GM10266 (cell line): ENCODE results near the gene SBSN.

Experiments
- DNase-seq: peaks from one replicate; pipeline ENCODE4 v3.0.0; 2012; ENCODE audit errors: extremely low spot score
- TF ChIP-seq, protein P1 (sequence below): IDR thresholded peaks from 2 replicates; pipeline ENCODE4 v1.5.1; 2012; ENCODE audit warnings: mild to moderate bottlenecking, low read depth; ENCODE audit not compliant: control insufficient read depth, insufficient read depth; ENCODE audit errors: missing control alignments

The SBSN gene

DNA sequence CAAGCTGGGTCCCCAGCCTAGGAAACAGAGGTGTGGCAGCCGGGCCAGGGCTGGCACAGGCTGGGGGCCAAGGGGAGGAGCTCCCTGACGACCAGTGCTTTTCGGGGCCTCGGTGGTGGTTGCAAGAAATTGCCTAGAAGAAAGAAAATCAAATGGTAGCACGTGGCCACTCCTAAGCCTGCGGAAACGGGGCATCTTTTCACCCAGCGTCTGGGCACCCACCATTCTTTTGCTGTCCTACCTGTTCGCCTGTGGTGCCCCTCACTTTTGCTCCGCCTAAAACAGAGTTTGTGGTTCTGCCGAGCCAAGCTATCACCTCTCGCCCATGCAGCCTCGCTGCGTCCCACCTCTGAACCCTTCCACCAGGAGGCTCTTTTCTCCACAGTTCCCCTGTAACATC lies 30.7 kb downstream of the SBSN start:
- TF ChIP-seq, protein P1, sequence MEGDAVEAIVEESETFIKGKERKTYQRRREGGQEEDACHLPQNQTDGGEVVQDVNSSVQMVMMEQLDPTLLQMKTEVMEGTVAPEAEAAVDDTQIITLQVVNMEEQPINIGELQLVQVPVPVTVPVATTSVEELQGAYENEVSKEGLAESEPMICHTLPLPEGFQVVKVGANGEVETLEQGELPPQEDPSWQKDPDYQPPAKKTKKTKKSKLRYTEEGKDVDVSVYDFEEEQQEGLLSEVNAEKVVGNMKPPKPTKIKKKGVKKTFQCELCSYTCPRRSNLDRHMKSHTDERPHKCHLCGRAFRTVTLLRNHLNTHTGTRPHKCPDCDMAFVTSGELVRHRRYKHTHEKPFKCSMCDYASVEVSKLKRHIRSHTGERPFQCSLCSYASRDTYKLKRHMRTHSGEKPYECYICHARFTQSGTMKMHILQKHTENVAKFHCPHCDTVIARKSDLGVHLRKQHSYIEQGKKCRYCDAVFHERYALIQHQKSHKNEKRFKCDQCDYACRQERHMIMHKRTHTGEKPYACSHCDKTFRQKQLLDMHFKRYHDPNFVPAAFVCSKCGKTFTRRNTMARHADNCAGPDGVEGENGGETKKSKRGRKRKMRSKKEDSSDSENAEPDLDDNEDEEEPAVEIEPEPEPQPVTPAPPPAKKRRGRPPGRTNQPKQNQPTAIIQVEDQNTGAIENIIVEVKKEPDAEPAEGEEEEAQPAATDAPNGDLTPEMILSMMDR, result no peak
- no peak for DNase-seq

DNA sequence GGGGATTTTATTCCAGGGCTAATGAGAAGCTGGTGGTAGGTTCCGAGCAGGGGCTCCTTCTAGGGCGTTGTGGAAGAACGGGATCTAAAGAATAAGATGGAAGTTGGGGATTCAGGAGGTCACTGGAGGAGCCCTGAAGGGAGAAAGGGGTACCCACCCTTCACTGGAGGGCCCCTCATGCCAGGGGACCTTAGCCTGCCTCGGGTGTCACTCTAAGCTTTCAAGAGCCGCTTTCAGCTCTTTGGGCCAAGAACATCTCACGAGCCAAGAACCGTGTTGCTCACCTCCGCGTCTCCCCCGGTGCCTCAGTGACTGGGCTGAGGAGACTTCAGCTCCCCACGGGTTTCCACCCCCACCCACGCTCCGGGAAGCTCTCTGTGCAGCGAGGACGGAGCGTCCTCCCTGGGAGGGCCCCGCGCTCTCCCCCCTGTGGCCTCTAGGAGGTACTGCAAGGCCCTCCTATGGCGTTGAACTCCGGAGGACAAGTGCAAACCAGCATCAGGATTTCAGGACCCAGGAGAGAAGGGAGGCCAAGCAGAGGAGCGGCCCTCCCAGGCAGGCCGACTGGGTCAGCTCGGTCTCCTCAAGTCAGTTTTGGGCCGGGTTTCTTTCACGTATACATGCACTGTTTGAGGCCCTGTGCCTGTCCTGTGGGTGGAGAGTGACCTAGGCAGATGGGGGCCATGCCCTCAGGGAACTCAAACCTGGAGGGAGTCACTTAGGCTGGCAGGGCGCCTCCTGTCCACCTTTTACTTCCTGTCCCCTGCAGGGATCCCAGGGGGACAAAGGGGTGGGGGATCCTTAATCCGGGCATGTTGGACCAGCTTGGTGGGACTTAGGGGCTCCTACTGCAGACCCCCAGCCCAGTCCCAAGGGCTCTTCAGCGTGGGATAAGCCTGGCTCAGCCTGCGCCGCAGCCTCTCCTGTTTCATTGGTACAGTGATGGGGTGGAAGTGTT lies 32.7 kb downstream of the SBSN start:
- DNase-seq, result peak; percentile 82
- TF ChIP-seq, protein P1, result peak; percentile 93

DNA sequence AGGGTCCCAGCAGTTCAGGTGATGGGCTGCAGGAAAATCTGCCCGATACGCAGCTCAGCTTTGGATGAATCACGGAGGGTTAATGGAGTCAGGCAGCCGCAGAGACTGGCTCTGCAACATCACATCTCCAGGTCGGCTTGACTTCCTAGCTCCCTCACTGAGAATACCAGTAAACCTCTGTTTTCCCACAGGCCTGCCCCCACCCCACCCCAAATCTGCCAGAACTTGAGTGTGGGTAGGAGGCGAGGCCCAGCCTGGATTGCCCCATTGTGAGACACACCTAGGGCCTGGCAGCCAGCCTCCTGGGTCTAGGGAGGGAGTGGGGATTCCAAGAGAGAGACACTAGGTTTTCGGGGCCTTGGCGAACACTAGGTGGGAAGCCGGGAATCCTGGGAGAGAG lies 34.1 kb downstream of the SBSN start:
- no peak for DNase-seq
- TF ChIP-seq, protein P1, result no peak

DNA sequence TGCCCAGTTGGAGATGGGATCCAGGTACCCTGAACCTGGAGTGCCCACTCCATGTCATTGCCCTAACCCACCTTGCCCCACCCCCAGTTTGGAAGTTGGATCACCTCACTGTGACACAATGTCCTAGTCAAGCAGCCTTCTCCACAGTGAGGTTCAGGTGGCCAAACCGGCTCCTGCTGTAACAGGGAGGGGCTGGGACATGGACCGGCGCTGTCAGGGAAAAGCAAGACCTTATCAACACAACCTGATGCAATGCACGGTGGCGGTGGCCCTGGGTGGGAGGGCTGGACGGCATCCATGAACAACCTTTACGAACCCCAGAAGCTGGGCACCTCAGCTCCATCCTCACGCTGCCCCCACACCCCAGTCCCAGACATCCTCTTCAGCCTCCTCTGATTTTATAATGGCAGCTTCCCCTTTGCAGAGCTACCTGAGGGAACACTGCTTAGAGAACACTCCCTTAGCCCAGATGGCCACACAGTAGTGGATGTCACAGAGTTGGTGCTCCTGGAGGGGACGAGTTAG lies 36.2 kb downstream of the SBSN start:
- TF ChIP-seq, protein P1, result no peak
- DNase-seq, result no peak

DNA sequence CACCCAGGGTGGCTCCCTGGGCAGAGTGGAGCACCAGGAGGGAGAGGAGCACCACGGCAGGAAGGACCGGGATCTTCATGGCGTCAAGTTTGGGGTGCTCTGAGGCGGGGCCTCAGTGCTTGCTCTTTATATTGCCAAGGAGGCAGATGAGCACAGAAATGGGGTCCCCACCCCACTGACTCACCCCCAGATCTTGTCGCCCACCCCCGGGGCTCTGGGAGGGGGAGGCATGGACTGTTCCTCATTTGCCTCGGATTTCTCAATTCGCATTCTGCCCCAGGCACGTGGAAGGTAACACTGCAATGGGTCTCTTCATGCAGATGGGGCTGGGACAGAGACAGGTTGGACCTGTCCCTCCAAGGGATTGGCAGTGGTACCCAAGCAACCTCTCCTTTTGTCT lies 37.7 kb downstream of the SBSN start, which contains the start of gene KRTDAP:
Gene KRTDAP, minus strand, starts transcription at position 101 of the 400 bp plus-strand sequence. Its CDS starts 22 bp downstream, at position 79.
- no peak for DNase-seq
- TF ChIP-seq, protein P1, result no peak

DNA sequence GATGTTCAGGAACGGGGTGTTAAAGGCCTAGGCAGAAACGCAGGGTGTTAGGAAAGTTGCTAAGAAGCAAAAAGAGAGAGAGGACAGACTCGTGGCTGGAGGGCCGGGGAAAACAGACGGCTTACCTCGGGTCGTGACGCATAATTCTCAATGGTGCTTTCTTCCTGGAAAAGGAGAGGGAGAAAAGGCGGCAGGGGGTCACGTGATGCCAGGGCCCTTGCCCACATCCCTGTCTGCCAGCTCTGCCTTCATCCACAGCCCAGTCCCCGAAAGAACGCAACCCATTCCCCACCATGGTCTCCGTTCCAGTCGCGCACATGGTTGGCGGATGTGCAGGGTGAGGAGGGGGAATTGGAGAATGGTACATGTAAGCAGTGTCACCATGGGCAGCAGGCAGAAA lies 39.4 kb downstream of the SBSN start:
- DNase-seq, result no peak
- TF ChIP-seq, protein P1, result no peak

DNA sequence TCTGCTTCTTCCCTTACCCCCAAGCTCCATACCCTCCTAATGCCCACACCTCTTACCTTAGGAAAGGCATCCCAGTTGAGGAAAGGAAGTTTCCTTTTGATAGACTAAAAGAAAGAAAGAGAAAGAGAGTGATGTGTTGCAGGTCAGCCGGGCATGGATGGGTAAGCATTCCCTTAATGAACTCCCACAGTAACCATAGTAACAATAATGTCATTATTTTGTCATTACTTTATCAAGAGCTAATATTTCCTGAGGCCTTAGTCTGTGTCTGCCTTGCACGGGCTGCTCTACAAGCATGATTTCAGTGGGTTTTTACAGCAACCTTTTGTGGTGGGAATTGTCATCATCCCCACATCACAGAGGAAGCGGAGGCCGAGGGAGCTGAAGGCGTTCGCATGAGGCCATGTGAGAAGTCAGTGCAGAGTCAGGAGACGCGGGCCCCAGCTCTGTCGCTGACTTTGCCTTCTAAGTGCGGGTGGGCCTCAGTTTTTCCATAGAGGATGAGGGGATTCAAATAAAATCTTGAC lies 40.4 kb downstream of the SBSN start:
- DNase-seq, result no peak
- TF ChIP-seq, protein P1, result no peak
